GM19238 (cell line): ENCODE measurements around the gene RNF213.
"Not testable (repeated sequence)": the region's sequence is repeated elsewhere in the genome, so short reads cannot be mapped to it uniquely, and the experiment has no call there.

ENCODE experiments used
- DNase-seq: peaks from one replicate; pipeline ENCODE4 v3.0.0; 2011; ENCODE audit warnings: low spot score; ENCODE audit not compliant: insufficient read length

RNF213 gene

GRCh38 chr17:80223838-80224497 is 36.7 kb upstream of the RNF213 start:
- DNase-seq = no peak

DNA sequence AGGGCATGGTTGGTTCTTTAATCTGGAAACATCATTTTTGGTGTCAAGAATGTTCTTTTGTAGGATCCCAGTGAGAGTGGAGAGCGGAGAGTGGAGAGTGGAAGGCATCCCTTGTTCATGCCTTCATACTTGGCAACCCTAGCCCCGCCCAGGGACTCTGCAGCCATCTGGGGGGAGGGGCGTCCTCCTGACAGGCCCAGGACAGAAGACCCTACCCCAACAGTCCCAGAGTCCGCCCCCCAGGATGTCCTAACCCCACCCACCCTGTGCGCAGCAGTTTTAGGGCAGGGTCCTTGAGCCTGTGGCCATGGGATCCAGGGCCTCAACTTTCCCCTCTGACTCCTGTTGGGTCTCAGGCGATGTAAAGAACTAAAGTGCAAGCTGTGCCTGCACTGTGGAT is 36.0 kb upstream of the RNF213 start:
- no peak for DNase-seq

GRCh38 chr17:80225230-80225629 is 35.4 kb upstream of the RNF213 start:
- no peak for DNase-seq

GRCh38 chr17:80227156-80227555 is 33.5 kb upstream of the RNF213 start:
- DNase-seq = no peak

DNA sequence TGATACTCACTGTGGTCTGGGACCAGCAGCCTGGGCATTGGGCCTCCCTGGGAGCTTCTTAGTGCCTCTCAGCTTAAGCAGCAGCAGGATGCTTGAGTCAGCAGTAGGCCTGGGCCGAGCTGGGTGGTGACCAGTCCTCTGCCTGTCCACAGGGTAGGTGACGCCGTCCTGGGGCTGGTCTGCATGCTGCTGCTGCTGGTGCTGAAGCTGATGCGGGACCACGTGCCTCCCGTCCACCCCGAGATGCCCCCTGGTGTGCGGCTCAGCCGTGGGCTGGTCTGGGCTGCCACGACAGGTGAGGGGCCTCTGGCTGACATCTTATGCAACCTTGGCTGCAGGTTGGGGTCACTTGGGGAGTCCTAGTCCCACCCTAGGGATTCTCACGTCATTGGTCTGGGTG is 33.0 kb upstream of the RNF213 start:
- no peak for DNase-seq

GRCh38 chr17:80228477-80228876 is 32.2 kb upstream of the RNF213 start:
- DNase-seq = no peak

DNA sequence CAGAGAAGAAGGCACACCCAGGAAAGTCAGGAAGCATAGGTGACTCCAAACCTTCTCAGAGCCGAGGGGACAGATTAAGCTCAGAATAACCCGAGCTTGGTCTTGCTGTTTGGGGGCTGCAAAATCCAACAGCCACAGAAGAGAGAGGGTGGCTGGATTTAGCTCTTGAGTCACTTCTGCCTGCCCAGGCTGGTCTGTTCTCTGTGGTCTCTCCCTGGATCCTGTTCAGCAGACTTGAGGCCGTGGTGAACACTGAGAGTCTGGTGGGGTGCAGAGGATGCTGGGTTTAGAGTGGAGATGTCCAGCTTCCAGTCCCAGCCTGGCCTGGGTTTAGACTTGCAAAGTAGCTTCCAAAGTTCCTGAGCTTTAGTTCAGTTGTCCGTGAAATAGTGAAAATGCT is 31.6 kb upstream of the RNF213 start:
- DNase-seq = no peak

DNA sequence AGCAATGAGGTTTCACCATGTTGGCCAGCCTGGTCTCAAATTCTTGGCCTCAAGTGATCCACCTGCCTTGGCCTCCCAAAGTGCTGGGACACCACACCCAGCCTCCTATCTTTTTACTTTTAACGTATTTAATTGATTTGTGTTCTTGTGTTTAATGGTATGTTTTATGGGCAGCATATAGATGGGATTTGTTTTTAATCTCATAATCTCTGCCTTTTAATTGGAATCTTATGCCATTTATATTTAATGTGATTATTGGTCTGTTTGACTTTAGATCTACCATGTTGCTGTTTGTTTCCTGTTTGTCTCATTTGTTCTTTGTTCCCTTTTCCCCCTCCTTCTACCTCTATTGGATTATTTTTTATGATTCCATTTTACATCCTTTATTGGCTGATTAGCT is 28.2 kb upstream of the RNF213 start:
- no peak for DNase-seq

GRCh38 chr17:80233202-80233601 is 27.4 kb upstream of the RNF213 start:
- DNase-seq = no peak

- no peak for DNase-seq
These were observed 23.7 kb upstream of the RNF213 start for GRCh38 chr17:80236911-80237310.

DNA sequence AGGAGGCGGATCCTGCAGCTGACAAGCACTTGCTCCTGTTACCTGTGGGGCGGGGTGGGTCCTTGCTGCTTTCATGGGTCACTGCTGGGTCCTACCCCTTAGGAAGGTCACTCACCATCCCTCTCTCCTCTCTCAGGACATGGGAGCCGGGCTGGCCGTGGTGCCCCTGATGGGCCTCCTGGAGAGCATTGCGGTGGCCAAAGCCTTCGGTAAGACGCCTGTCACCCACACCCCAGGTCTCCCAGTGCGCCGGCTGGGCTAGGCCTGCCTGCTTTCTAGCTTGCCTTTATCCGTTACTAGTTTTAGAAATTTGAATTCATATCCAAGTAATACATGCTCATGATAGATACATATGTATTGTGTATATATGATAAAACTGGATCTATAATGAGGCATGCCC is 23.3 kb upstream of the RNF213 start:
- no peak for DNase-seq

DNA sequence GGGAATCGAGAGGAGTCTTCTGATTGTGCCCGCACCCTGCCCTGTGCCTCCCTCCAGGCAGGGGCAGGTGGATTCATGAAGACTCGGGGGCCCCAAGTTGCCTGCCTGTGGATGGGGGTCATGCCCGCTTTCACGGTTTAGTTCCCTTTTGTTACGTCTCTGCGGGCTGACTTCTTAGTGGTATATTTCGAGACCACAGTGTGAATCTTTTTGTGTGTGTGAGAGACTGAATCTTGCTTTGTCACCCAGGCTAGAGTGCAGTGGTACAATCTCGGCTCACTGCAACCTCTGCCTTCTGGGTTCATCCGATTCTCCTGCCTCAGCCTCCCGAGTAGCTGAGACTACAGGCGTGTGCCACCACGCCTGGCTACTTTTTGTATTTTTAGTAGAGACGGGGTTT is 18.1 kb upstream of the RNF213 start:
- no peak for DNase-seq

- no peak for DNase-seq
These were observed 16.9 kb upstream of the RNF213 start for GRCh38 chr17:80243526-80244433.

DNA sequence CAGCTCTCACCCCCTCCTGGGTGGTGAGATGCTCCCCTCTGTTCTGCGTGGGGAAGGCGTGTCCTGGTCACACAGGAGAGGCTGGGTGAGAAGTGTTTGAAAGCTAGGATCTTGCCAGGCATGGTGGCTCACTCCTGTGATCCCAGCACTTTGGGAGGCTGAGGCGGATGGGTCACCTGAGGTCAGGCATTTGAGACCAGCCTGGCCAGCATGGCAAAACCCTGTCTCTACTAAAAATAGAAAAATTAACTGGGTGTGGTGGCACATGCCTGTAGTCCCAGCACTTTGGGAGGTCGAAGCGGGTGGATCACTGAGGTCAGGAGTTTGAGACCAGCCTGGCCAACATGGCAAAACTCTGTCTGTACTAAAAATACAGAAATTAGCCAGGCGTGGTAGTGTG is 16.2 kb upstream of the RNF213 start:
- DNase-seq = not testable (repeated sequence)

DNA sequence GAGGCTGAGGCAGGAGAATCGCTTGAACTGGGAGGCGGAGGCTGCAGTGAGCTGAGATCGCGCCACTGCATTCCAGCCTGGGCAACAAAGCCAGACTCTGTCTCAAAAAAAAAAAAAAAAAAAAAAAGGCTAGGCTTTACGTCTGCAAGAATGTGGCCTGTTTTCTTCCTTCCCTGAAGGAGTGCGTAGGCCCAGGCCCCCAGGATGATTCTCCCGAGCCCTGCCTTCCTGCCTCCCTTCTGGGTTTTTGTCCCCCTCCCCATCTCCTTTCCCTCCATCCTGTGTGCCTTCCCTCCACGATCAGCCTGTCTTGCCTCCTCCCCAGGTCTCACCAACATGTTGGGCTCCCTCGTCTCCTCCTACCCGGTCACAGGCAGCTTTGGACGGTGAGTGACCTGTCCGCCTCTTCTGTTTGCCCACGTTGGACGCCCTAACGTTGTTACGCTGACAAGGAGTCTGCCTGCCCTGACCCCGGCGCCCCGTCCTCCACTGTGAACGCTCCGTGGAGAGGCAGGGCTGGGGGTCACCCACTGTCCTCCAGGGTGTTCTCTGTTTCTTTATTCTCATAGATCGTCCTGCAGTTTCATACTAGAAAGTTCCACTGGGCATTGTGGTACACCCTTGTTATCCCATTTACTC is 15.7 kb upstream of the RNF213 start:
- no peak for DNase-seq

GRCh38 chr17:80245566-80246265 is 14.9 kb upstream of the RNF213 start:
- DNase-seq = no peak

GRCh38 chr17:80246266-80246681 is 14.4 kb upstream of the RNF213 start:
- no peak for DNase-seq

DNA sequence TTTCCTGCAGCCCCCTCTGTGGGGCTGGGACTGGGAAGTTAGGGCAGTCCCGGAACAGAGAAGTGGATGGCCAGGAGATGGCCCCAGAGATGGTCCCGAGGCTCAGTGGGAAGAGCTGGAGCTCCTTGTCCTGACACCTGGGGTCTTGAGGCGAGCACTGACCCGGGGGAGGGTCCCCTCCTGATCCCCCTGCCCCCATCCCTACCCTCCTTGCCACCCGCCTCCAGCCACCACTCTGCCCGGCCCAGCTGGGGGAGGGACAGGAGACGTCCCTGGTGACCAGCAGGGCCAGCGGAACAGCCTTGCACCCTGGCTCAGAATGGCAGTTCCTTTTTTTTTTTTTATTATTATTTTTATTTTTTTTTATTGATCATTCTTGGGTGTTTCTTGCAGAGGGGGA is 13.9 kb upstream of the RNF213 start:
- DNase-seq = no peak

DNA sequence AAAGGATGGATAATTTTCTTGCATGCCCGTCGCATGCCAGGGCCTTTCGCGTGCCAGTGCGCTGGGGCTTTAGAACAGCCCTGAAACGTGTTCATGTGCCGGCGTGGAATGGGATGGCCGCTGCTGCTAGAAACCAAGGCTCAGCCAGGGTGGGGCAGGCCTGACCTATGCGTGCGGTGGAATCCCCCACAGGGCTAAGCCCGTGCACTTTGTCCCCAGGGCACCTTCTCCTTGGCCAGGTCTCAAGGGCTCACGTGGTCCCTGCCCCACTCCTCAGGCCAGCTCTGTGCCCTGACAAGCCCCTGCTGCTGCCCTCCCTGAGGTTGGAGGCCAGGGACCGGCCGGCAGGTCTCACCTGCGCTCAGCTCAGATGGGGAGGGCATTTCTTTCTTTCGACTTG is 13.1 kb upstream of the RNF213 start:
- DNase-seq = no peak

GRCh38 chr17:80248001-80248893 is 12.4 kb upstream of the RNF213 start:
- no peak for DNase-seq
